AG04450 (cell line): ENCODE measurements around the gene C3orf20. TPM values are rescaled to one million over a fixed set of nuclear protein-coding genes. Genes with fewer than 3 reads are reported as not detected.

Source experiments
- CTCF ChIA-PET: fragments of 300-600, 350-600 bp; formaldehyde crosslinking; extraction: SDS; loops from one replicate; lab custom pipeline; 2022; ENCODE audit warnings: antibody characterized with exemption, inconsistent platforms; lab: Charles Lee
- POLR2A ChIA-PET: fragments of 350-600 bp; formaldehyde crosslinking; extraction: SDS; loops from one replicate; lab custom pipeline; 2021; ENCODE audit warnings: antibody characterized with exemption, inconsistent platforms; lab: Yijun Ruan, JAX
- DNase-seq: peaks from one replicate; pipeline ENCODE4 v3.0.0-alpha.2; 2011; ENCODE audit warnings: low read depth, low spot score
- H3K27ac ChIP-seq: one replicate; pipeline ENCODE4 v1.5.1; 2012; ENCODE audit warnings: low read depth, low read length, control low read depth
- H3K27me3 ChIP-seq: one replicate; pipeline ENCODE4 v1.6.0; 2012; ENCODE audit warnings: low read length; ENCODE audit not compliant: control insufficient read depth, insufficient read depth
- H3K4me3 ChIP-seq: 2 replicates; pipeline ENCODE4 v1.5.1; 2011; ENCODE audit warnings: mild to moderate bottlenecking, low read depth, low read length, control low read depth
- H3K9me3 ChIP-seq: 2 replicates; pipeline ENCODE4 v1.5.1; 2012; ENCODE audit warnings: low read length; ENCODE audit not compliant: control insufficient read depth, insufficient read depth
- CTCF ChIP-seq: IDR thresholded peaks from 2 replicates; pipeline ENCODE4 v1.5.1; 2011; ENCODE audit warnings: low read depth, low read length, control low read depth, inconsistent platforms
- polyA plus RNA-seq: library from polyadenylated mRNA; depleted of rRNA; stranded (reverse); fragments of >200 nt; gene quantifications from 2 replicates; pipeline ENCODE4 v1.2.3, GENCODE V29; 2011

C3orf20 gene
- polyA plus RNA-seq, 1 experiment = not detected

GRCh38 chr3:14703128-14703750 is 28.3 kb downstream of the C3orf20 start:
- Histone ChIP-seq H3K9me3 (no peaks in the 10 kb centered on the region), H3K4me3 (no peak overlapping the region), H3K27ac (no peak overlapping the region), H3K27me3 (peaks cover 2% of the 10 kb centered on the region)
- no peak for TF ChIP-seq CTCF
- ChIA-PET CTCF (no interaction called here), POLR2A (interaction anchor here (0.6 kb wide), 1 partner anchor 34 kb away, joined by 3 read pairs; no protein-coding TSS in a partner anchor)
- DNase-seq = no peak

DNA sequence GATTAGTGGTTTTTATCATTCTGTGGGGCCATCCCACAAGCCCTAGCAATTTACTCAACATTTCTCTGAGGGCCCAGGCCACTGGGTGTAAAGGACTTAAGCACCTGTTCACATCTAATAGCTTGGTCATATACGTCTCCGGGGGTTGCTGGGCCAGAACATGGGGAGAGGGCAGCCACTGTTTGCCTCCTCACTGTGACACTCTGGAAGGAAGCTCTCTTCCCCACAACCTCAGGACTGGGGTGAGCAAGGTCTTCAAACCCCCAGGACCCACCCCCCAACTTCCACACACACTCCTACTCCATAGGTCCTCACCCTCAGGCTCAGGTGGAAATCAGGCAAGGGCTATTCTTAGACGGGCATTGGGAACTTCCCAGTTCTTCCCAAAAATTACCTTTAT is 28.9 kb downstream of the C3orf20 start:
- no peak for DNase-seq
- Histone ChIP-seq H3K27me3 (no peaks in the 10 kb centered on the region), H3K4me3 (no peak overlapping the region), H3K9me3 (no peaks in the 10 kb centered on the region), H3K27ac (no peak overlapping the region)
- TF ChIP-seq CTCF = no peak
- CTCF ChIA-PET = no interaction called here
- POLR2A ChIA-PET = interaction anchor here (0.6 kb wide), 1 partner anchor 33 kb away, joined by 3 read pairs; no protein-coding TSS in a partner anchor

GRCh38 chr3:14706096-14706495 is 31.2 kb downstream of the C3orf20 start:
- no peak for DNase-seq
- TF ChIP-seq CTCF = no peak
- H3K9me3 ChIP-seq = no peaks in the 10 kb centered on the region
- CTCF ChIA-PET = no interaction called here
- H3K4me3 ChIP-seq = no peak overlapping the region
- no peak overlapping the region for H3K27ac ChIP-seq
- POLR2A ChIA-PET = no interaction called here
- no peaks in the 10 kb centered on the region for H3K27me3 ChIP-seq

DNA sequence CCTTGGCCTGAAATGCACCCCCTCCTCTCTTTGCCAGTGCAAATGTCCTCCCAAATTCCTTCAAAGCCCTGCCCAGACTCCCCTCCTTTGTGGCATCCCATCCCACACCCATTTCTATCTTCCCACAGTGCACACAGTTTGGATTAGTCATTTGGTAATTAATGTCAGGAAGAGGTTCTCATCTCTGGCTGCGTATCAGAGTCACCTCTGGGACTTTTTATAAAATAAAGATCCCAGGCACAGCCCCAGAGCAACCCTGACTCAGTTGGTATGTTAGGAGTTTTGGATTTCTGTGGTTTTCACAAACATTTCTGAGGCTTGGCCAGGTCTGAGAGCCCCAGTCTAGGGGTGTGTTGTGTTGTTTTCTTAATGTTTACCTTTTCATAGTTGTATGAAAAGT is 41.6 kb downstream of the C3orf20 start:
- H3K4me3 ChIP-seq = no peak overlapping the region
- DNase-seq = no peak
- TF ChIP-seq CTCF = no peak
- no peak overlapping the region for H3K27ac ChIP-seq
- H3K27me3 ChIP-seq = peaks cover 5% of the 10 kb centered on the region
- H3K9me3 ChIP-seq = no peaks in the 10 kb centered on the region
- CTCF ChIA-PET = no interaction called here
- POLR2A ChIA-PET = no interaction called here

- Histone ChIP-seq H3K4me3 (no peak overlapping the region), H3K27ac (no peak overlapping the region), H3K9me3 (no peaks in the 10 kb centered on the region), H3K27me3 (peaks cover 5% of the 10 kb centered on the region)
- ChIA-PET CTCF (no interaction called here), POLR2A (no interaction called here)
- no peak for DNase-seq
- no peak for TF ChIP-seq CTCF
These were observed 42.4 kb downstream of the C3orf20 start for GRCh38 chr3:14717307-14717706.
